HG02763 (cell line): ENCODE measurements around the gene ESR2.
"Not testable (repeated sequence)": the region's sequence is repeated elsewhere in the genome, so short reads cannot be mapped to it uniquely, and the experiment has no call there.

Experiments
- ATAC-seq: cut with Tn5 transposase; IDR thresholded peaks from one replicate; pipeline ENCODE4 v1.9.1; 2021; ENCODE audit warnings: mild to moderate bottlenecking, moderate library complexity; ENCODE audit not compliant: unreplicated experiment

Gene ESR2

DNA sequence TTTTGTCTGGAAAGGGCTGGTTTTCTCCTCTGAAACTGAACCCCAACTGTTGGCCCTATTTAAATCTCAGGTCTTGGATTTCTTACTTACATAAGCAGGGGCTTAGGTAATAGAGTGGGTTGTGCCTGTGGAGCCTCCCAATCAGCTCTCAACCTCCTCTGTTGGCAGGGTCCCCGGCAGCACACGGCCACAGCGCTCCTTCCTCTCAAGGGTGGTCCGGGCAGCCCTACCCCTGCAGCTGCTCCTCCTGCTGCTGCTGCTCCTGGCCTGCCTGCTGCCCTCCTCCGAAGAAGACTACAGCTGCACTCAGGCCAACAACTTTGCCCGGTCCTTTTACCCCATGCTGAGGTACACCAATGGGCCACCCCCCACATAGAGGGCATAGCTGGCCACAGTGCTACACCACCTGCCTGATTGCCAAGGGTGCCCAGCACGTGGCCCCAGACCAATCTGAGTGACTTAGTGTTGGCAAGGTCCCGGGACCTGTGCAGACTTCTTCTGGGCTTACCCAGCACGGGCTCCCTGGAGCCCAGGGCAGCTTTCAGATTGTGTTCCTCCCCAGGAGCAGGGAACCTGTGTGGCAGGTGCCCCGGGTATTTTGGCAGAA, 68.9 kb downstream of the ESR2 start:
- no peak for ATAC-seq

DNA sequence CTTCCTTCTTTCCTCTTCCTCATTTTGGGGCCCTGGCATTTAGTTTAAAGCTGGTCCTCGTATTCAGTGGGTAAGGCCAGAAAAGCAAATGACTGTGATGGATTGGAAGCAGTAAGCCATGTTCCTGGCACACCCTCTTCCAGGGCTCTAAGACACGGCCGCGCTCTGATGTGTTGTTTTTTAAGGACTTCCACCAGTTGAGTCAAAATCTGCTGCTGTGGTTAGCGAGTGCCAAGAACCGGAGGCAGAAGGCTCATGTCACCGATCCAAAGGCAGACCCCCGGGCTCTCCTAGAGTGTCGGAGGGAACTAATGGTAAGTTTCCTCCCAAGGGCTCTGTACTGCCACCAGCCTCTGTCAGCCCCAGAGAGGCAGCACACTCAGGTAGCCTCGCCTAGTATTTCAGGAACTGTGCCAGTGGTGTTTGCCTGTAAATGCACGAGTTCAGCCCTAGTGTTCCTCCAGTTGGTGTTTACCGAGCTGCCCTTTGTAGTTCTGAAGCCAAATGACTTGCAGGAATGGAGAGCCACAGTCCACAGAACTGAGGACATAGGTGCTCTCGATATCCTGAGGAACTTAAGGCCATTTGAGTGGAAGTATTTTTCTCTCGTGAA, 72.7 kb downstream of the ESR2 start:
- no peak for ATAC-seq

DNA sequence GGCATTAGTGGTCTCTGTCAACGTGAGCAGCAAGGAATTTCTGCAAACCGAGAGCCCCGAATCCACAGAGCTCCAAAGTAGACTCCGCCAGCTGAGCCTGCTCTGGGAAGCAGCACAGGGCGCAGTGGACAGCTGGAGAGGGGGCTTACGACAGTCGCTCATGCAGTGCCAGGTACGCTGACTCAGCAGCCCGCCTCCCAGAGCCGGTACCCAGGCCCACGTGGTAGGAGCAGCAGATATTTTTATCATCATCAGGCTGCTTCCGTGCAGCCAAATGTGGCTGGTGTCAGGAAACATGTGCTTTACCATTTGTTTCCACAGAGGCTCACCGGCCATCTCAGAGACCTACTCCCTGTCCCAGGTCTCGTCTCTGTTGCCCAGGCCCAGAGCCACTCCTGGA, 73.7 kb downstream of the ESR2 start:
- ATAC-seq: no peak

DNA sequence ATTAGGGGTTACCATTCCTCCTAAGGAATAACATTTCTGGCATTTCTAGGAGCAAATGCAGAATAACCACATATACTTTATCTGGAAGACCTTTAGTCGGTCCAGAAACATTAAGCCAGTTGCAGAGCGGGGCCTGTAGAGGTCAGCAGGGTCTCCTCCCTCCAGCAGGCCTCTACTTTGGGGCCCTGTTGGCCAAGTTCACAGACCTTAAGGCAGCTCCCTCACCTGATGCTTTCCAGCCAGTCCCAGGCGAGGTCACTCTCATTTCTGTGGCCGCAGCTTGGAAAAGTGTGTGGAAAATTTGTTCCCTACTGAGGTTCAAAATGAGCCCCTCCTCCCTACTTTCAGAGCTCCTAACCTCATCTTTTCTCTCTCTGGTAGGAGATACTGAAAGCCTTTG, 74.1 kb downstream of the ESR2 start:
- no peak for ATAC-seq

DNA sequence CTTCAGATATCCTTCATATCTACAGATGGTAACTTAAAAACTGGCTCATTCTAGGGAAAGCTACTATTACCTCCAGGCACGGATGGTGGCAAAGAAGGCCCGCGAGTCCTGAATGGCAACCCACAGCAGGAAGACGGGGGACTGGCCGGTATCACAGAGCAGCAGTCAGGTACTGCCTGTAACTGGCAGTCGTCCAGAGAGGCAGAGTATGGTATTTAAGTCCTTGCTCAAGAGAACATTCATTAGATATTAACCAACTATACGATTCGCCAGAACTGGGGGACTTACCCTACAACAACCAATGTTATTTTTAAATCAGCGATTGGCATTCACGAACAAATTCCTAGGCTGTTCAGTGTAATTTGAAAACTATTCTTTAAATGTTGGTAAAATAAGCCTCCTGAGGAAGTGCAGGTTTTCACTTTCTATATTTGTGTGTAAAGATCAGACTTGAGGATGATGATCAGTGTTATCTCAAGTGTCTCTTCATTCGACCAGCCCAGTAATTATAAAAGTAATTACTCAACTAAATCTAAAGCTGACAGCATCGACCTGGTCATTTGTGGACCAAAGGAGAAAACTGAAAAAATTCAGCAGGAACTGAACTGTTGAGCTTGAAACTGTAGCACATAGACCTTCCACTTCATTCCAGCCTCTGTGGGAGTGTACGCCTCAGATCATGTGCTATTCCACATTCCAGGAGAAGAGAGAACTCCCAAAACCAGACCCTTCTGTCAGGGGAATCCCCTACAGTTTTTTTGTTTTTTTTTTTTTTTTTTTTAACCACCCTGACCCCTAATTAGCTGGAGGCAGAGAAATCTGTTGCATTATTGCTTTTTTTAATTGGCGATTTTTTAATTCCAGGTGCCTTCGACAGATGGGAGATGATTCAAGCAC, 75.6 kb downstream of the ESR2 start:
- ATAC-seq: no peak

DNA sequence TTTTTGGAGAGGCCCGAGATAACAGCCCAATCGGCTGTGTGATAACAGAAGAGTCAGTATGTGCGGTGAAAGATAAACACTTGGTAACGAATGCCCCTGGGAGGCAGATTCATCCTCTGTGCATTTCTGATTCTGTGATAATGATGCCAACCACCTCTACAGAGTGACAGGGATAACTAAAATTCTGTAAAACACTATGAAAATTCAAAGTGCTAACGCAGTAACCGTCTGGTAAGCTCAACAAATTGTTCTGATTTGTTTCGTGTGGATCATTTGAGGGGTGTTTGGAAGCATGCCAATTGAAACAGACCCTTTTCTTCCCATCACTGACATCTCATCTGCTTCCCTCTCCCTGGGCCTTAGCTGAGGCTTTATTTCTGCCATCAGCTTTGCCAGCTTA, 76.3 kb downstream of the ESR2 start:
- no peak for ATAC-seq

DNA sequence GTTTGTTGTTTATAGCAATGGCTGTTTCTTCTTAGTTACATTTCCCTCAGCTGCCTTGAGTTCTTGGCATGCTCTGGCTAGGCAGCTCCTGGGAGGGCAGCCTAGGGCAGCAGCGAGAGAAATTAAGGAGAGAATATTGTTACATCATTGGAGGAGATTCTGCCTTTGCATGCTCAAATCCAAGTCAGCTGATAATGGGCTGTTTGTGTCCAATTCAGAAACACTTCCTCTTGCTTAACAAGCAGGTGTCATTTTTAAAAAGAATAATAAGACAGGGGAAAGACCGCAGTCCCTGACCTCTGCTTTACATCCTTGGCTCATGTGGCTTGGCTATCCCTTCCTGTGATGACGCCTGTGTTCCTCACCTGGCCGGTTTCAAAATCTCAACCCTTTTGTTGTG, 76.9 kb downstream of the ESR2 start:
- no peak for ATAC-seq

DNA sequence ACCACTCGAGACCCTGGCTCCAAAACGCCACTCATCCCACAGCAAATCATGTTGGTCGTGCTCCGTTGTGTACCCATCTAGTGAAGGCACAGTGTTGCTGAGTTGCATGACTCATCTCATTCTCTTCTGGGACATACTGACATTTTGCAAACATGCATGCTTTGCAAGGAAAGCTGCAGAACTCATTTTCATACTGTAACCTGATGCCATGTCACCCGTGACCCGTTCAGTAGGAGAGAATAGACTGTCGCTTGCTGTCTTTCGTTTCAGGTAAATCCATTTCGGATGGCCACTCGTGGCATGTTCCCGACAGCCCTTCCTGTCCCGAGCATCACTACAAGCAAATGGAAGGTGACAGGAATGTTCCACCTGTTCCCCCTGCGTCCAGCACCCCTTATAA, 78.2 kb downstream of the ESR2 start:
- no peak for ATAC-seq

DNA sequence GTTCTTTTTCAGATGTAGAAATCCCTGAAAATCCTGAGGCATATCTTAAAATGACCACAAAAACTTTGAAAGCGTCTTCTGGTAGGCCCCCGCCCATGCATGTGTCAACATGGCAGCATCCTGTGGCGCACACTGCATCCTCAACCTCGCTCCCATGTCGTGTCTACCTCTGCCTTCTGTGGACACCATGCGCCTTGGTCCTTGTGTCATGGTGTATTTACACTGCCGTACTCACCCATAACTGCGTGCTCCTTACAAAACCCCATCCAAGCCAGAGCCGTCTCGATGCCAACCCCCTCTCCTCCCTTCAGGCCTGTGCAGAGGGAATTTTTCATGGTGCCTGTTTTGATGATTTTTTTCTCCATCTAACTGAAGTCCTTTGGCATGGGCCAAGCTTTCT, 78.9 kb downstream of the ESR2 start:
- ATAC-seq: no peak

DNA sequence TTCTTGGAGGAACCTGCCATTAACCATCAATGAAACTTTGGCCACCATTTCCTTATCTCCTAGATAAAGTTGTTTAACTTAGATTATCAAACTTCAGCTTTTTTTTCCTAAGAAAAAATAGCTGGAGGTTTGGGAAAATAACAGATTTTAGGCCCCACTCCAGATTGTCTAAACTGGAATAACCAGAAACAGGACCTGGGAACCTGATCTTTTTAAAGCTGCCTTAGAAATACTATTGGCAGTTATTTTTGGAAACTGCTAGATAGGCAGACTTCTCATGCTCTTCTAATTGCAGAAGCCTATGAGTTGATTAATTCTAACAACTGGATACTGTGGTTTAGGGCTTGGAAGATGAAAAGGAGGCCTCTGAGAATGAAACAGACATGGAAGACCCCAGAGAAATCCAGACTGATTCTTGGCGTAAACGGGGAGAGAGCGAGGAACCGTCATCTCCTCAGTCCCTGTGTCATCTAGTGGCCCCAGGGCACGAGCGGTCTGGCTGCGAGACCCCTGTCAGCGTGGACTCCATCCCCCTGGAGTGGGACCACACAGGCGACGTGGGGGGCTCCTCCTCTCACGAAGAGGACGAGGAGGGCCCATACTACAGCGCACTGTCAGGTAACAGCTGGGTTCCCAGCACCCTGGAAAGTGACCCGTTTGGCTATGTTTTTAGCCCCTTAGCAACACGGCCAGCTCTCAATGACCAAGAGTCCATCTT, 80.2 kb downstream of the ESR2 start:
- ATAC-seq: no peak

DNA sequence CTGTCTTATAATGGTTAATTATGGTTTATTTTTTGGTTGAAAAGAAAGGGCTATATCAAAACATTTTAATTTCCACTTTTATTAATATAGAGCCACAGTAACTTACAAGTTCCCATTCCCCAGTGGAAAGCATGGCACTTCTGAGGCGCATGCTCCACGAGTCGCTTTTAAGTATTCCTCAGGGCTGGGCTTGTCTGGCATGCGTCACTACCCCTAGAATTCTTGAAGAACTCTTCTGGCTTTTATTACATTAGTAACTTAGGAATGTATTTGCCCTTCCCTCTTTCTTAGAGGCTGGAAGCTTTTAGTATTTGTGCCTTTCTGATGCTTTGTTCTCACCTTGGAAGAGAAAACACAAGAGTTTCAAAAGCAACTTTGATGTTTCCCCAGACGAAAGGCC, 81.1 kb downstream of the ESR2 start:
- no peak for ATAC-seq

DNA sequence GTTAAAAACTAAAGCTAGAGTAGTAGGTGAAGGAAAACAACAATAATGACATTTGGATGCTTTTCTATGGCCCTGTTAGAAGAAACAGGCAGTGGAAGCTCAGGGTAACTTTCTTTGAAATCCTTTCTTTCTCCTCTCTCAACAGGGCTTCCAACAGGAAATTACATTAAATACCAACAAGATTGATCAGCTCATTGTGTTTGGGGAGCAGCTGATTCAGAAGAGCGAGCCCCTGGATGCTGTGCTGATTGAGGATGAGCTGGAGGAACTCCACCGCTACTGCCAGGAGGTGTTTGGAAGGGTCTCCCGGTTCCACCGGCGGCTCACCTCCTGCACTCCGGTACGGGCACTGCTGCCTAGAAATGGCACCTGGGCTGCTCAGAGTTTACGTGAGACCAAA, 81.5 kb downstream of the ESR2 start:
- no peak for ATAC-seq

DNA sequence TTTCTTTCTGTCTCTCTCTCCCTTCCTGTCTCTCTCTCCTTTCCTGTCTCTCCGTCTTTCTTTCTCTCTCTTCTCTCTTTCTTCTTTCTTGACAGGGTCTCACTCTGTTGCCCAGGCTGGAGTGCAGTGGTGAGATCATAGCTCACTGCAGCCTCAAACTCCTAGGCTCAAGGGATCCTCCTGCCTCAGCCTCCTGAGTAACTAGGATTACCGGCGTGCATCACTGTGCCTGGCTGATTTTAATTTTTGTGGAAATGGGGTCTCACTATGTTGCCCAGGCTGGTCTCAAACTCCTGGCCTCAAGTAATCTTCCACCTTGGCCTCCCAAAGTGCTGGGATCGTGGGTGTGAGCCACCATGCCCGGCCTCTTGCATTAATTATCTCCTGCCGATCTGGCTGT, 83.3 kb downstream of the ESR2 start:
- not testable (repeated sequence) for ATAC-seq

DNA sequence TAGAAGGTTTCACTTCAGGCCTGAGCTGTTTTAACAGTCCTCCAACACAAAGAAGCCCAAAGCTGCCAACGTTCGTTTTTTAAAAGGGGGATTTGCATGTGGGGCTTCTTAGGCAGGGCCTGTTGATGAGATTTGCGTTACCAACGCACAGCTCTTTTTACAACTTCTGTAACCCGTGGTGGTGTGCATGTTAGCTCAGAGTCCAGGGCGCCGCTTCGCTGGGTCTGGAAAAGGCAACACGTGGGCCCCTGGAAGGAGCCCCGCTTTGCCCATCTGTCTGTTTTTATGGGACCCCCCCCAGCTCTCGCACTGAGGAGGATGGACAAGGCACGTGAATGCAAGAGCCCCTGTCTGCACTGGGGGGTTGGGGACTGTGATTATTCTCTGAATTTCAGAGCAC, 84.0 kb downstream of the ESR2 start:
- ATAC-seq: no peak

DNA sequence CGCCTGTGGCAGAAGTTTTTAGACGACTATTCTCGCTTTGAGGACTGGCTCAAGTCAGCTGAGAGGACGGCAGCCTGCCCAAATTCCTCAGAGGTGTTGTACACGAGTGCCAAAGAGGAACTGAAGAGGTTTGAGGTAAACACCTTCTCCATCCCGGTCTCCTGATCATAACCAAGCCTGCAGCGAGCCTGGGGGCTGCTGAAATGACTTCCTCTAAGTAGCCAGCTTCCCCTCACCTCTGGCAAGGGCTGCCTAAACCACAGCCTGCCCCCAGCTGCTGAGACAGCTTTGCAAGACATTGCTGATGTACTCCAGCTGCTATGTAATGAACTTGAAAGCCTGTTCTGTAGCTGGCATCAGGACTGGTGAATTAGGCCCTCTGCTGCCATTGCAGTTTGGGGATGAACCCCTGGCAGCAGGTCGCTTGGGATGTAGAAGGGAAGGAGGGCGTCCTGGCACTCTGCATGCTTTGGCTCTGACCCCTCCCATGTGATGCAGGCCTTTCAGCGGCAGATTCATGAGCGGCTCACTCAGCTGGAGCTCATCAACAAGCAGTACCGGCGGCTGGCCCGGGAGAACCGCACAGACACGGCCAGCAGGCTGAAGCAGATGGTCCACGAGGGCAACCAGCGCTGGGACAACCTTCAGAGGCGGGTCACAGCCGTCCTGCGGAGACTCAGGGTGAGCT, 84.6 kb downstream of the ESR2 start:
- ATAC-seq: peak; percentile 66

DNA sequence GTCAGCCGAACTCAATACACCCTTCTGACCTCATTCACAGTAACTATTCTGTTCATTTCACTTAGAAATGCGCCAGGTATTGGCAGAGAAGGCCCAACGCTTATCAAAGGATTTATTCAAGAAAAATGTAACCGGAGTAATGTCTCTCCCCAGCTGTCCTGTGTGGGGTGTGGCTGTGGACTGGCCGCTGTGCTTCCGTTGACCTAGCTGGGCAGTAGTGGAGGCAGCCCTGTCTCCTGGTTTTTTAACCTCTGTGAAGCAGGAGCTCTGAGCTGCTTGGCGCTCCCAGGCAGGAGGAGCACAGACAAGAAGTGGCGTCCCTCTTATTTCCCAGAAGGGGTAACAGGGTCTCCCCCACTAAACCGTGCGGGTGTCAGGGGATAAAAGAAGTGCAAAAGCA, 85.2 kb downstream of the ESR2 start:
- ATAC-seq: no peak

DNA sequence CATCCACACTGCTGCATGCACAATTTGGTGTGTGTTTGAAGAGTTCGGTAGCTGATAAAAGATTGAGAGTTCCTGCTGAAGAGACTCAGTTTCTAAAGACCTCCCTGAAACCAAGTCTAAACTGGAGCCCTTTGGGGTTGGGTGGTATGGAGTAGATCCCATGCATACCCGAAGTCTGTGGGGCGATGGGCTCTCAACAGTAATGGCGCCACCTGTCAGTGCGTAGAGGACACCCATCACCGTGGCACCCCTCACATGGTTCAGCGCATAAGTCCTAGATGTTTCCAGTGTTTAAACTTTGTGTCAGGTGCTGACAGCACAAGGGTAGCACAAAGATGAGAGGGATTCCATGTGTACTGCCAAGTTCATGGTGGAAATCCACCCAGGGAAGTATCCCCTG, 85.9 kb downstream of the ESR2 start:
- no peak for ATAC-seq

DNA sequence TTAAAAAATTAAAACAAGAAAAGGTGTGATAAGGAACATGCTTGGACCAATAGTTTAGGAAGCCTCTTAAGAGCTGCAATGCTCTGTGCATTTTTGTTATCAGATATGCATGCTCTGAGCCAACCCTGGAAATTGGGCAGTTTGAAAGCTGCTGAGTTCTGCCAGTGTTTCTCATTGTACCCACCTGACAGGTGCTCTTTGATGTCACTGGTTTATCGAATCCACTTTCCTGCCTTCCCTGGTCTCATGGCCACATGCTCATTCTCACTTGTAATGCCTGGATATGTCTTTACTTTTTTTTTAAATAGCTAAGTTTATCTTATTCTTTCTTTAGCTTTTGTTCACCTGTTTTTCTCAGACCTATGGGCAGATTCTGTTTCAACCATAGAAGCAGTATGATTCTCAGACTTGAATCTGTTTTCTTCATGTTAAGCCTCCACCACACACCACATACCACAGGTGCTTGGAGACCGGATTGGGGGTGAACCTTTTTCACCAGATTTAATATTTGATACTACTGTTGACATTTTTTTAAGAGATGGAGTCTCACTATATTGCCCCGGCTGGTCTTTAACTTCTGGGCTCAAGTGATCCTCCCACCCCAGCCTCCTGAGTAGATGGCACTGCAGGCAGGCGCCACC, 90.7 kb downstream of the ESR2 start:
- no peak for ATAC-seq

DNA sequence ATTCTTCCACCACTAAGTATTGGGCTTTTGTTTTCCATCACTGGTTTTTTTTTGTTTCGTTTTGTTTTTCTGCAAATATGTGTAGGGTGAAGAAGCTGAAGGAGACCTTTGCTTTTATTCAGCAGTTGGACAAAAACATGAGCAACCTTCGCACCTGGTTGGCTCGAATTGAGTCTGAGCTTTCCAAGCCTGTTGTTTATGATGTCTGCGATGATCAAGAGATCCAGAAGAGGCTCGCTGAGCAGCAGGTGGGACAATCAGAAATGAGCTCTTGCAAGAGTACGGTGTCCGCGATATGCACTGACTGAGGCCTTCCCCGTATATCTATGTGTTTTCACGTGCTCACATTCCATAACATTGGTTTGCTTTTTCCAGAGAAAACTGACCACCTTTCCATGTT, 91.5 kb downstream of the ESR2 start:
- ATAC-seq: no peak

DNA sequence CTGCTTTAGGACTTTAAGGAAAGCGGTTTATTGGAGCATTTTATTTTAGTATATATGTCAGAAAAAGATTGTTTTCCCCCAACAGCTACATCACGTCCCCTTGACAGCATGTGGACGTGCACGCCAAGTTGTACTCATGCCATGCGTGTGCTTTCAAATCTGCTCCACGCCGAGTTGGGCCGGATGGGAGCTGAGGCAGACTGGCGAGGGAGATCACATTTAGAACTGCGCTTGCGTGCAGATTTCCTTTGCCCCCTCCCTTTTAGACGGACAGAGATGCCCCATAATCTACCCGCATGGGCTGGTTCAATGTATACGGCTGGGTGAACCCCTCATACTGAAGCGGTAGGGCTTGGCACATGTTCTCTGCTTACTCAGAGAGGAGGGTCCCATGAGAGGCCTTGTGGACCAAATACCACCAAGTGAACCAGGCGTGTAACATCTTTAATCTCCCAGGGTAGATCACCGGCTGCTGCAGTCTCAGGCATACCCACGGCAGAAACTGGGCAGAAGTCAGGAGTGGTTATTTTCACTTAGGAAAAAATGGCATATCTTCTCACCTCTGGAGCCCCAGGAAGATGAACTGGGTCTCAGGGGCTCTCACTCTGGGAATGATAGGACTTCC, 92.1 kb downstream of the ESR2 start:
- no peak for ATAC-seq
